ENCODE measurements around the gene ABCD4. TPM values are rescaled to one million over a fixed set of nuclear protein-coding genes. Genes with fewer than 3 reads are reported as not detected.
"Not testable (repeated sequence)": the region's sequence is repeated elsewhere in the genome, so short reads cannot be mapped to it uniquely, and the experiment has no call there.

The ABCD4 gene
- total RNA-seq, 1 experiment from 2014 or later: 45.3 TPM

- H2AFZ ChIP-seq (ENCODE audit: low read depth, low read length, poor library complexity, severe bottlenecking): no peak overlapping the region
- BruUV-seq (replicated peaks): no TSS peak
- H3K36me3 ChIP-seq (ENCODE audit: control insufficient read depth in 1 of 2, insufficient read depth in 2 of 2, low read length in 2 of 2): no peaks in the 10 kb centered on the region
- no peak overlapping the region for H3K4me2 ChIP-seq (ENCODE audit: low read length)
- H3K79me2 ChIP-seq (ENCODE audit: insufficient read depth, low read length): no peaks in the 10 kb centered on the region
- no peak overlapping the region for H3K4me3 ChIP-seq (replicated peaks in 1 of 2; ENCODE audit: low read depth in 1 of 2, low read length in 2 of 2)
- H3K4me1 ChIP-seq (ENCODE audit: control insufficient read depth in 1 of 2, insufficient read depth in 2 of 2, low read length in 2 of 2): no peaks in the 10 kb centered on the region
- DNase-seq (ENCODE audit: low read depth, low spot score) (no peak), ATAC-seq (peak; percentile 54; the same call in 1 of the 2 replicates)
- intact Hi-C loops (cut with micrococcal nuclease): no loop called here
- no peak for TF ChIP-seq TCF7L2 (IDR thresholded peaks at IDR 0.05; ENCODE audit: borderline replicate concordance, extremely low read depth, insufficient read depth, insufficient read length)
- H3K27me3 ChIP-seq (ENCODE audit: insufficient read depth, low read length): no peaks in the 10 kb centered on the region
- H3K9ac ChIP-seq (ENCODE audit: low read length): no peak overlapping the region
- no peaks in the 10 kb centered on the region for H3K9me2 ChIP-seq (ENCODE audit: insufficient read depth)
- no peaks in the 10 kb centered on the region for H3K9me3 ChIP-seq (ENCODE audit: control insufficient read depth in 1 of 2, insufficient read depth in 1 of 2, low read depth in 1 of 2, low read length in 2 of 2)
- no peaks in the 10 kb centered on the region for H4K20me1 ChIP-seq (ENCODE audit: insufficient read depth)
- H3K27ac ChIP-seq (ENCODE audit: low read depth, low read length): no peak overlapping the region
- ChIA-PET POLR2A (no interaction called here), CTCF (interaction anchor here (1.8 kb wide), 1 partner anchor 44 kb away, joined by 4 read pairs; the partner anchor contains the start of gene ABCD4), RAD21 (ENCODE audit: low non-redundant PET in 1 of 2, low total read pairs in 2 of 2, uncharacterized antibody in 2 of 2, unreplicated experiment in 2 of 2) (no interaction called here)
Measured at GRCh38 chr14:74346341-74346740, 43.6 kb upstream of the ABCD4 start.

DNA sequence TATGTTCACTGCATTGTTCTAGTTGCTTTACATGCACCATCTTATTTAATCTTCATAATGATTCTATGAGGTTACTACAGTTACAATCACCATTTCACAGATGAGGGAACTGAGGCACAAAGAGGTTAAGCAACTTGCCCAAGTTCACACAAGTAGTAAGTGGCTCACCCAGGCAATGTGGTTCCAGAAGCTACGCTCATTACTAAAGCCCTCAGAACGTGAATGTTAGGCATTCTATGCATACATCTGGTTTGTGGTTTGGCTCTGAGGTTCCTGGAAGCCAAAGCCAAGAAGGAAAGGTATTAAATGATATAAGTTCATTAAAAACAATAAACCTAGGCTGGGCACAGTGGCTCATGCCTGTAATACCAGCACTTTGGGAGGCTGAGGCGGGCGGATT is 31.2 kb upstream of the ABCD4 start:
- POLR2A ChIA-PET: no interaction called here
- intact Hi-C loops (cut with micrococcal nuclease): no loop called here
- BruUV-seq (replicated peaks): no TSS peak
- H3K4me3 ChIP-seq (replicated peaks in 1 of 2; ENCODE audit: low read depth in 1 of 2, low read length in 2 of 2): no peak overlapping the region
- H3K27me3 ChIP-seq (ENCODE audit: insufficient read depth, low read length): no peaks in the 10 kb centered on the region
- H3K36me3 ChIP-seq (ENCODE audit: control insufficient read depth in 1 of 2, insufficient read depth in 2 of 2, low read length in 2 of 2): no peaks in the 10 kb centered on the region
- CTCF ChIA-PET: no interaction called here
- no peak overlapping the region for H3K27ac ChIP-seq (ENCODE audit: low read depth, low read length)
- no peak overlapping the region for H2AFZ ChIP-seq (ENCODE audit: low read depth, low read length, poor library complexity, severe bottlenecking)
- DNase-seq (ENCODE audit: low read depth, low spot score) (no peak), ATAC-seq (no peak)
- H3K9me3 ChIP-seq (ENCODE audit: control insufficient read depth in 1 of 2, insufficient read depth in 1 of 2, low read depth in 1 of 2, low read length in 2 of 2): no peaks in the 10 kb centered on the region
- RAD21 ChIA-PET (ENCODE audit: low non-redundant PET in 1 of 2, low total read pairs in 2 of 2, uncharacterized antibody in 2 of 2, unreplicated experiment in 2 of 2): no interaction called here
- no peak overlapping the region for H3K4me2 ChIP-seq (ENCODE audit: low read length)
- no peaks in the 10 kb centered on the region for H3K9me2 ChIP-seq (ENCODE audit: insufficient read depth)
- no peaks in the 10 kb centered on the region for H4K20me1 ChIP-seq (ENCODE audit: insufficient read depth)
- H3K9ac ChIP-seq (ENCODE audit: low read length): no peak overlapping the region
- TF ChIP-seq TCF7L2 (IDR thresholded peaks at IDR 0.05; ENCODE audit: borderline replicate concordance, extremely low read depth, insufficient read depth, insufficient read length) (no peak), POLR2A (IDR thresholded peaks at IDR 0.05; ENCODE audit: borderline replicate concordance, extremely low read depth, insufficient read depth, insufficient read length) (no peak), SIN3A (IDR thresholded peaks at IDR 0.05; ENCODE audit: low read depth) (no peak), POLR2AphosphoS5 (IDR thresholded peaks at IDR 0.05; ENCODE audit: low read depth, low read length) (no peak), FOSL1 (IDR thresholded peaks at IDR 0.05; ENCODE audit: low read depth) (no peak), SP1 (IDR thresholded peaks at IDR 0.05; ENCODE audit: low read depth) (no peak), ZFX (IDR thresholded peaks at IDR 0.05) (no peak), ELF1 (IDR thresholded peaks at IDR 0.05; ENCODE audit: borderline replicate concordance, low read depth) (no peak), EGR1 (IDR thresholded peaks at IDR 0.05; ENCODE audit: low read depth) (no peak), EZH2 (IDR thresholded peaks at IDR 0.05) (no peak)
- H3K79me2 ChIP-seq (ENCODE audit: insufficient read depth, low read length): no peaks in the 10 kb centered on the region
- H3K4me1 ChIP-seq (ENCODE audit: control insufficient read depth in 1 of 2, insufficient read depth in 2 of 2, low read length in 2 of 2): no peaks in the 10 kb centered on the region

DNA sequence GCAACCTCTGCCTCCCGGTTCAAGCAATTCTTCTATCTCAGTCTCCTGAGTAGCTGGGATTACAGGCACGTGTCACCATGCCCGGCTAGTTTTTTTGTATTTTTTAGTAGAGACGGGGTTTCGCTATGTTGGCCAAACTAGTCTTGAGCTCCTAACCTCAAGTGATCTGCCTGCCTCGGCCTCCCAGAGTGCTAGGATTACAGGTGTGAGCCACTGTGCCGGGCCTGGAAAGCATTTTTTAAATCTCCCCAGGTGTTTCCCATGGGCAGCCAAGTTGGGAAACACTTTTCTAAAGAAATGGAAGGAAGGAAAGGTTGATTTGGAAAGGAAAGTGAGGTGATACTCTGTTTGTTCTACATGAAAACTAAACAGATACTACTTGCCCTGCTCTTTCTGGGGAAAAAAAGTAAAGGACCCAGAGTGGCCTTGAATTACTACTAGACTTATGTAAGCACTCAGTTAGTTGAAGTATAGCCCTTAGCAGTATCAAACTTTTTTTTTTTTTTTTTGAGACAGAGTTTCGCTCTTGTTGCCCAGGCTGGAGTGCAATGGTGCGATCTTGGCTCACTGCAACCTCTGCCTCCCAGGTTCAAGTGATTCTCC is 27.3 kb upstream of the ABCD4 start:
- H3K27me3 ChIP-seq (ENCODE audit: insufficient read depth, low read length); H2AFZ ChIP-seq (ENCODE audit: low read depth, low read length, poor library complexity, severe bottlenecking); H3K4me1 ChIP-seq (ENCODE audit: control insufficient read depth in 1 of 2, insufficient read depth in 2 of 2, low read length in 2 of 2); H3K36me3 ChIP-seq (ENCODE audit: control insufficient read depth in 1 of 2, insufficient read depth in 2 of 2, low read length in 2 of 2); H3K27ac ChIP-seq (ENCODE audit: low read depth, low read length); POLR2A ChIA-PET; ATAC-seq; BruUV-seq (replicated peaks); CTCF ChIA-PET; H3K79me2 ChIP-seq (ENCODE audit: insufficient read depth, low read length); H3K9me2 ChIP-seq (ENCODE audit: insufficient read depth); H3K9me3 ChIP-seq (ENCODE audit: control insufficient read depth in 1 of 2, insufficient read depth in 1 of 2, low read depth in 1 of 2, low read length in 2 of 2); H3K9ac ChIP-seq (ENCODE audit: low read length); DNase-seq (ENCODE audit: low read depth, low spot score); H3K4me2 ChIP-seq (ENCODE audit: low read length); H3K4me3 ChIP-seq (replicated peaks in 1 of 2; ENCODE audit: low read depth in 1 of 2, low read length in 2 of 2); RAD21 ChIA-PET (ENCODE audit: low non-redundant PET in 1 of 2, low total read pairs in 2 of 2, uncharacterized antibody in 2 of 2, unreplicated experiment in 2 of 2); H4K20me1 ChIP-seq (ENCODE audit: insufficient read depth): not testable (repeated sequence)
- intact Hi-C loops (cut with micrococcal nuclease): loop anchor here (10.0 kb wide), 1 partner anchor 145 kb away; no protein-coding TSS in a partner anchor
